Endothelial cell of umbilical vein (primary cell): ENCODE data around the gene SEPTIN11. TPM values are rescaled to one million over a fixed set of nuclear protein-coding genes. Genes with fewer than 3 reads are reported as not detected.

ENCODE experiments used
- BruUV-seq: library from RNA; stranded (reverse); fragments of 400-500 nt; replicated peaks from 2 replicates; lab custom pipeline; 2021; lab: Mats Ljungman, UMichigan
- CTCF ChIA-PET: fragments of 300-600, 350-600 bp; sonication (Branson Sonifier 250); formaldehyde crosslinking; loops from one replicate; lab custom pipeline; 2021; ENCODE audit warnings: antibody characterized with exemption, inconsistent platforms; lab: Charles Lee
- POLR2A ChIA-PET: fragments of 300-600, 350-600 bp; sonication (Branson Sonifier 250); formaldehyde crosslinking; loops from one replicate; lab custom pipeline; 2021; ENCODE audit warnings: antibody characterized with exemption, inconsistent platforms; lab: Charles Lee
- DNase-seq: peaks from one replicate; pipeline ENCODE4 v3.0.0-alpha.2; 2011; ENCODE audit warnings: low read depth, low spot score
- FAIRE-seq: peaks from 2 replicates; lab custom pipeline; 2011; peaks lifted over from hg19 to GRCh38; lab: Jason Lieb, UNC
- H2AFZ ChIP-seq: 2 replicates; pipeline ENCODE4 v1.6.0; 2012; ENCODE audit warnings: low read depth, low read length, control low read depth, inconsistent platforms
- H3K27ac ChIP-seq: 2 replicates; pipeline ENCODE4 v1.5.1; 2011; ENCODE audit warnings: low read depth, mild to moderate bottlenecking, control low read depth, low read length, moderate library complexity; ENCODE audit not compliant: insufficient read depth
- H3K27me3 ChIP-seq, 2 experiments: 2 replicates each; pipeline versions ENCODE4 v1.6.0 to v1.6.1; 2011; ENCODE audit warnings: low read length in 2 of 2, mixed read lengths in 1 of 2; ENCODE audit not compliant: control insufficient read depth in 2 of 2, insufficient read depth in 2 of 2
- H3K36me3 ChIP-seq, 2 experiments: 2 replicates in 1 of 2; 3 replicates in 1 of 2; pipeline ENCODE4 v1.5.1; 2011; ENCODE audit warnings: low read length in 2 of 2, mild to moderate bottlenecking in 1 of 2, moderate library complexity in 1 of 2; ENCODE audit not compliant: control insufficient read depth in 2 of 2, insufficient read depth in 2 of 2; ENCODE audit errors: extremely low read depth in 1 of 2
- H3K4me1 ChIP-seq: 3 replicates; pipeline ENCODE4 v1.5.1; 2011; ENCODE audit warnings: mild to moderate bottlenecking, low read length; ENCODE audit not compliant: control insufficient read depth, insufficient read depth; ENCODE audit errors: extremely low read depth
- H3K4me2 ChIP-seq: 2 replicates; pipeline ENCODE4 v1.6.1; 2011; ENCODE audit warnings: low read length, control low read depth, mixed read lengths; ENCODE audit not compliant: insufficient read depth
- H3K4me3 ChIP-seq, 3 experiments: fragments of 200-600 bp in 1 of 3; sonication (generic), shearing (Covaris generic) in 1 of 3; replicated peaks in 1 of 3; 2 replicates each; pipeline ENCODE4 v1.5.1; 2011 to 2016; ENCODE audit warnings: control low read depth in 3 of 3, low read length in 3 of 3, mild to moderate bottlenecking in 2 of 3, inconsistent platforms in 1 of 3, low read depth in 1 of 3, moderate library complexity in 1 of 3; ENCODE audit not compliant: insufficient read depth in 1 of 3
- H3K79me2 ChIP-seq: 2 replicates; pipeline ENCODE4 v1.6.0; 2012; ENCODE audit warnings: low read length, inconsistent platforms; ENCODE audit not compliant: control insufficient read depth, insufficient read depth
- H3K9ac ChIP-seq: replicated peaks from 2 replicates; pipeline ENCODE3; 2011; ENCODE audit warnings: low read length, control low read depth; ENCODE audit not compliant: insufficient read depth; ENCODE audit errors: extremely low read depth
- H3K9me1 ChIP-seq: replicated peaks from 3 replicates; pipeline ENCODE4 v1.6.0; 2011; ENCODE audit warnings: mild to moderate bottlenecking, low read length; ENCODE audit not compliant: control insufficient read depth, insufficient read depth; ENCODE audit errors: extremely low read depth
- H3K9me3 ChIP-seq: replicated peaks from 2 replicates; pipeline ENCODE4 v1.5.1; 2012; ENCODE audit warnings: low read length, inconsistent platforms; ENCODE audit not compliant: control insufficient read depth, insufficient read depth
- H4K20me1 ChIP-seq: replicated peaks from 2 replicates; pipeline ENCODE3; 2011; ENCODE audit warnings: mild to moderate bottlenecking, low read length; ENCODE audit not compliant: control insufficient read depth, insufficient read depth; ENCODE audit errors: extremely low read depth
- CTCF ChIP-seq, 2 donors: IDR thresholded peaks; 1 replicate in 1 of 2; 2 replicates in 1 of 2; pipeline ENCODE4 v1.5.1; 2011; ENCODE audit warnings: low read length in 2 of 2, mild to moderate bottlenecking in 2 of 2, moderate library complexity in 2 of 2, control low read depth in 1 of 2, inconsistent platforms in 1 of 2, low read depth in 1 of 2; ENCODE audit not compliant: insufficient read depth in 1 of 2; ENCODE audit errors: extremely low read depth in 1 of 2
- EZH2 ChIP-seq: IDR thresholded peaks from 2 replicates; pipeline ENCODE4 v1.6.1; 2012; ENCODE audit warnings: borderline replicate concordance, low read depth, mild to moderate bottlenecking, moderate library complexity, low read length, inconsistent platforms; ENCODE audit not compliant: severe bottlenecking
- FOS ChIP-seq: IDR thresholded peaks from 2 replicates; pipeline ENCODE4 v1.6.1; 2011; ENCODE audit warnings: mild to moderate bottlenecking, low read length, moderate library complexity, borderline replicate concordance; ENCODE audit not compliant: insufficient read depth
- GATA2 ChIP-seq: IDR thresholded peaks from 2 replicates; pipeline ENCODE4 v1.7.0; 2011; ENCODE audit warnings: low read depth, mild to moderate bottlenecking, moderate library complexity, mixed read lengths, low read length; ENCODE audit not compliant: insufficient read length, insufficient read depth
- JUN ChIP-seq: IDR thresholded peaks from 2 replicates; pipeline ENCODE4 v1.6.1; 2011; ENCODE audit warnings: borderline replicate concordance, low read depth; ENCODE audit not compliant: insufficient read length, insufficient read depth
- MAX ChIP-seq: IDR thresholded peaks from 2 replicates; pipeline ENCODE4 v1.6.1; 2011; ENCODE audit not compliant: insufficient read depth, insufficient read length
- MYC ChIP-seq: IDR thresholded peaks from one replicate; pipeline ENCODE4 v1.6.1; 2011; ENCODE audit warnings: mild to moderate bottlenecking, low read depth, low read length
- POLR2A ChIP-seq: IDR thresholded peaks from 2 replicates; pipeline ENCODE4 v1.6.1; 2012; ENCODE audit warnings: low read depth, mild to moderate bottlenecking, control low read depth, low read length
- POLR2AphosphoS5 ChIP-seq: IDR thresholded peaks from 2 replicates; pipeline ENCODE4 v1.6.1; 2012; ENCODE audit warnings: low read depth, mild to moderate bottlenecking, control low read depth, low read length, moderate library complexity; ENCODE audit not compliant: insufficient read depth
- dilution Hi-C: fragments of 300-500 bp; cut with MboI; formaldehyde crosslinking; loops from one replicate; pipeline ENCODE4 v1.15.0; 2019; ENCODE audit warnings: low sequenced_read_pairs; ENCODE audit not compliant: extremely low pct_ligation_motif_present
- intact Hi-C: fragments of 100-400 bp; cut with micrococcal nuclease; formaldehyde crosslinking; loops from one replicate; pipeline ENCODE4 v1.10.0; 2022
- polyA plus RNA-seq, 4 experiments: library from polyadenylated mRNA; depleted of rRNA in 3 of 4; stranded (reverse) in 3 of 4; unstranded in 1 of 4; fragments of >200 nt; gene quantifications; 2 replicates each; pipeline versions ENCODE4 v1.2.1 to v1.2.3, GENCODE V29; 2011 to 2012; ENCODE audit warnings: missing spikeins in 1 of 4
- total RNA-seq: library from RNA; stranded (reverse); gene quantifications from 2 replicates; pipeline ENCODE4 v1.2.3, GENCODE V29; 2021

SEPTIN11 gene
- total and polyA plus RNA-seq, 2 donors (not counting 3 experiments of a cell fraction or from before 2014, with no cell fraction given), result 69.4 to 202 TPM

- ChIA-PET POLR2A (no interaction called here), CTCF (no interaction called here)
- H3K4me3 ChIP-seq, result no peak overlapping the region
- no peak for DNase-seq
- no peaks in the 10 kb centered on the region for H3K9me3 ChIP-seq
- no peak overlapping the region for H3K9ac ChIP-seq
- no peak overlapping the region for H3K27ac ChIP-seq
- H3K4me1 ChIP-seq, result peaks cover 55% of the 10 kb centered on the region
- H2AFZ ChIP-seq, result no peak overlapping the region
- dilution Hi-C loops, result no loop called here
- no TSS peak for BruUV-seq
- TF ChIP-seq JUN, result no peak
- no peak for TF ChIP-seq EZH2
- TF ChIP-seq CTCF (IDR thresholded peaks at IDR 0.05; ENCODE audit: extremely low read depth in 1 of 2, insufficient read depth in 1 of 2, low read depth in 1 of 2, low read length in 2 of 2), result no peak
- no peak for TF ChIP-seq POLR2A
- no peak for TF ChIP-seq FOS
- TF ChIP-seq POLR2AphosphoS5, result no peak
- TF ChIP-seq MYC, result no peak
- no peak for TF ChIP-seq GATA2
- TF ChIP-seq MAX, result no peak
- FAIRE-seq, result no peak
- H4K20me1 ChIP-seq, result no peaks in the 10 kb centered on the region
- no peaks in the 10 kb centered on the region for H3K27me3 ChIP-seq
- intact Hi-C loops, result loop anchor here (5.0 kb wide), 1 partner anchor 42 kb away; no protein-coding TSS in a partner anchor
- H3K4me2 ChIP-seq, result no peak overlapping the region
- H3K9me1 ChIP-seq, result no peaks in the 10 kb centered on the region
- peaks cover 66% of the 10 kb centered on the region for H3K79me2 ChIP-seq
- no peaks in the 10 kb centered on the region for H3K36me3 ChIP-seq
Observed at GRCh38 chr4:76980261-76980660, 30.7 kb downstream of the SEPTIN11 start.
